H9 (cell line): ENCODE results near the gene CTIF. TPM values are rescaled to one million over a fixed set of nuclear protein-coding genes. Genes with fewer than 3 reads are reported as not detected.

Source experiments
- DNase-seq: peaks from one replicate; pipeline ENCODE4 v3.0.0-alpha.2; 2017
- H2AFZ ChIP-seq: one replicate; pipeline ENCODE4 v1.6.1; 2013; ENCODE audit warnings: mild to moderate bottlenecking, low read length, control low read depth, moderate library complexity
- H2AK5ac ChIP-seq: 2 replicates; pipeline ENCODE4 v1.6.1; 2013; ENCODE audit warnings: low read length, control low read depth, mixed read lengths; ENCODE audit not compliant: insufficient read length
- H2BK120ac ChIP-seq: one replicate; pipeline ENCODE4 v1.6.1; 2013; ENCODE audit warnings: low read depth, mild to moderate bottlenecking, low read length, control low read depth, inconsistent platforms; ENCODE audit not compliant: poor library complexity, severe bottlenecking
- H2BK12ac ChIP-seq: 2 replicates; pipeline ENCODE4 v1.6.1; 2013; ENCODE audit warnings: low read length, control low read depth, mixed read lengths, low read depth; ENCODE audit not compliant: insufficient read length
- H2BK15ac ChIP-seq: 2 replicates; pipeline ENCODE4 v1.6.1; 2013; ENCODE audit warnings: low read depth, low read length, control low read depth
- H2BK20ac ChIP-seq: one replicate; pipeline ENCODE4 v1.6.1; 2013; ENCODE audit warnings: low read depth, mild to moderate bottlenecking, low read length, control low read depth, inconsistent platforms; ENCODE audit not compliant: poor library complexity, severe bottlenecking
- H2BK5ac ChIP-seq: 2 replicates; pipeline ENCODE4 v1.6.1; 2013; ENCODE audit warnings: low read length, control low read depth, mixed read lengths; ENCODE audit not compliant: insufficient read length
- H3K14ac ChIP-seq: 2 replicates; pipeline ENCODE4 v1.6.1; 2013; ENCODE audit warnings: low read length, control low read depth; ENCODE audit not compliant: insufficient read depth
- H3K18ac ChIP-seq: 2 replicates; pipeline ENCODE4 v1.6.1; 2013; ENCODE audit warnings: low read depth, mild to moderate bottlenecking, mixed read lengths, low read length, control low read depth; ENCODE audit not compliant: insufficient read length
- H3K23ac ChIP-seq: 2 replicates; pipeline ENCODE4 v1.6.1; 2013; ENCODE audit warnings: low read length, control low read depth, mixed read lengths, low read depth; ENCODE audit not compliant: insufficient read length
- H3K23me2 ChIP-seq: 2 replicates; pipeline ENCODE4 v1.6.1; 2013; ENCODE audit warnings: low read depth, mild to moderate bottlenecking, mixed read lengths, low read length, control low read depth; ENCODE audit not compliant: insufficient read length, poor library complexity, severe bottlenecking
- H3K27ac ChIP-seq: 2 replicates; pipeline ENCODE4 v1.5.1; 2013; ENCODE audit warnings: low read length, control low read depth, mixed read lengths, low read depth; ENCODE audit not compliant: insufficient read length
- H3K27me3 ChIP-seq: 2 replicates; pipeline ENCODE4 v1.6.1; 2013; ENCODE audit warnings: low read length, control low read depth, inconsistent platforms; ENCODE audit not compliant: insufficient read depth
- H3K4ac ChIP-seq: 2 replicates; pipeline ENCODE4 v1.6.1; 2013; ENCODE audit warnings: low read depth, mild to moderate bottlenecking, control low read depth, inconsistent platforms, low read length, moderate library complexity
- H3K4me1 ChIP-seq: 2 replicates; pipeline ENCODE4 v1.6.1; 2013; ENCODE audit warnings: low read length, control low read depth, inconsistent platforms; ENCODE audit not compliant: insufficient read depth
- H3K4me2 ChIP-seq: 2 replicates; pipeline ENCODE4 v1.6.1; 2013; ENCODE audit warnings: low read length, control low read depth, mixed read lengths; ENCODE audit not compliant: insufficient read length, insufficient read depth
- H3K56ac ChIP-seq: 2 replicates; pipeline ENCODE4 v1.6.1; 2013; ENCODE audit warnings: low read depth, mild to moderate bottlenecking, mixed read lengths, low read length, control low read depth; ENCODE audit not compliant: insufficient read length
- H3K79me1 ChIP-seq: 2 replicates; pipeline ENCODE4 v1.6.1; 2013; ENCODE audit warnings: low read depth, mild to moderate bottlenecking, moderate library complexity, low read length, control low read depth, inconsistent platforms; ENCODE audit not compliant: insufficient read depth, poor library complexity, severe bottlenecking
- H3K79me2 ChIP-seq: 2 replicates; pipeline ENCODE4 v1.6.1; 2013; ENCODE audit warnings: low read length, control low read depth, inconsistent platforms; ENCODE audit not compliant: insufficient read depth
- H3K9ac ChIP-seq: 2 replicates; pipeline ENCODE4 v1.6.1; 2013; ENCODE audit warnings: low read length, control low read depth, mixed read lengths; ENCODE audit not compliant: insufficient read length; ENCODE audit errors: extremely low read depth
- H3K9me3 ChIP-seq: one replicate; pipeline ENCODE4 v1.6.1; 2013; ENCODE audit warnings: low read depth, low read length, inconsistent platforms; ENCODE audit not compliant: control insufficient read depth
- H3T11ph ChIP-seq: one replicate; pipeline ENCODE4 v1.6.1; 2013; ENCODE audit warnings: mild to moderate bottlenecking, low read length, control low read depth, inconsistent platforms
- H4K20me1 ChIP-seq: one replicate; pipeline ENCODE4 v1.6.1; 2013; ENCODE audit not compliant: control insufficient read depth, insufficient read length, insufficient read depth
- H4K5ac ChIP-seq: 2 replicates; pipeline ENCODE4 v1.6.1; 2013; ENCODE audit warnings: low read depth, mild to moderate bottlenecking, mixed read lengths, low read length, control low read depth; ENCODE audit not compliant: insufficient read length
- H4K8ac ChIP-seq: replicated peaks from 2 replicates; pipeline ENCODE4 v1.6.1; 2013; ENCODE audit warnings: low read length, control low read depth, mixed read lengths, low read depth; ENCODE audit not compliant: insufficient read length
- H4K91ac ChIP-seq: 2 replicates; pipeline ENCODE4 v1.6.1; 2013; ENCODE audit warnings: low read depth, mild to moderate bottlenecking, moderate library complexity, mixed read lengths, low read length, control low read depth; ENCODE audit not compliant: insufficient read length
- H3K27ac Mint-ChIP-seq, 3 experiments: 2 replicates in 2 of 3; 3 replicates in 1 of 3; pipeline ENCODE4 v1.8.0; 2020 to 2021; ENCODE audit warnings: mixed read lengths in 3 of 3, mild to moderate bottlenecking in 1 of 3, moderate library complexity in 1 of 3
- H3K27me3 Mint-ChIP-seq: 2 replicates; pipeline ENCODE4 v1.8.0; 2021; ENCODE audit warnings: low read depth, mild to moderate bottlenecking, moderate library complexity, mixed read lengths
- H3K36me3 Mint-ChIP-seq, 3 experiments: 2 replicates in 2 of 3; 3 replicates in 1 of 3; pipeline ENCODE4 v1.8.0; 2020 to 2021; ENCODE audit warnings: low read depth in 3 of 3, mixed read lengths in 3 of 3; ENCODE audit not compliant: insufficient read depth in 1 of 3
- H3K4me1 Mint-ChIP-seq, 2 experiments: 2 replicates each; pipeline ENCODE4 v1.8.0; 2020; ENCODE audit warnings: mixed read lengths in 2 of 2
- H3K4me3 Mint-ChIP-seq, 2 experiments: 2 replicates in 1 of 2; 3 replicates in 1 of 2; pipeline ENCODE4 v1.8.0; 2020 to 2021; ENCODE audit warnings: mild to moderate bottlenecking in 2 of 2, mixed read lengths in 2 of 2, moderate library complexity in 1 of 2
- H3K9me3 Mint-ChIP-seq, 2 experiments: 2 replicates in 1 of 2; 3 replicates in 1 of 2; pipeline ENCODE4 v1.8.0; 2020; ENCODE audit warnings: mild to moderate bottlenecking in 2 of 2, mixed read lengths in 2 of 2, moderate library complexity in 1 of 2
- CTCF ChIP-seq: fragments of 200-600 bp; sonication (generic); conservative IDR thresholded peaks from 3 replicates; pipeline ENCODE4 v1.8.0; 2021; ENCODE audit warnings: antibody characterized with exemption, mild to moderate bottlenecking
- WGBS: extraction: QIAGEN DNeasy Blood & Tissue Kit; methylation state at CpG from one replicate; pipeline ENCODE4 v1.1.7; 2013; ENCODE audit warnings: missing lambda C conversion rate, low lambda C conversion rate, mixed read lengths; ENCODE audit not compliant: insufficient read length; ENCODE audit errors: extremely low coverage; 5-methylcytosine and 5-hydroxymethylcytosine counted together
- total RNA-seq: library from RNA; stranded (reverse); gene quantifications from 2 replicates; pipeline ENCODE4 v1.2.1, GENCODE V29; 2021

Gene CTIF
- total RNA-seq, 1 experiment from 2014 or later: 15.8 TPM

DNA sequence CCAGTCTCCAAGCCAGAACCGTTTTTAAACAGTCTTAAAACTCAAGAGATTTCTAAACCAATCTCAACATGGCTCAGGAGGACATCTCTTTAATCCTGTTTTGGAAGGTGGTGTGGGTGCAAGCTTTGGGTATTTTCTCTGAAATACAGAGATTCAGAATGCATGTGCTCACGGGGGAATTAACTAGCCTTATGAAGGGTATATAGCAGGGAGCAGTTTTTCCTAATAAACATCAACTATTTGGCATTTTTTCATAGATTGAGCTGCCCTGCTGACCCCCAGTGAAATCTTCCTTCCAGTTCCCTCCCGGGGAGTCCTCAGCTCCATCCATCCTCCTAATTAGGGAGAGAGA, 289.3 kb downstream of the CTIF start:
- no peak for DNase-seq
- Histone ChIP-seq H2AK5ac (no peak overlapping the region), H3K4me1 (peaks cover 9% of the 10 kb centered on the region), H3K23me2 (no peaks in the 10 kb centered on the region), H4K5ac (no peak overlapping the region), H3K56ac (no peak overlapping the region), H3K27me3 (no peaks in the 10 kb centered on the region), H2BK20ac (no peak overlapping the region), H3K79me2 (no peaks in the 10 kb centered on the region), H3K79me1 (no peaks in the 10 kb centered on the region), H3K14ac (no peak overlapping the region), H2BK5ac (no peak overlapping the region), H3K18ac (no peak overlapping the region), H3K9me3 (no peaks in the 10 kb centered on the region), H2BK120ac (no peak overlapping the region), H2BK12ac (no peak overlapping the region), H3K4ac (no peak overlapping the region; the same call in 1 of the 2 replicates), H2AFZ (no peak overlapping the region), H3K23ac (no peak overlapping the region), H3K27ac (no peak overlapping the region), H3T11ph (no peak overlapping the region), H4K91ac (no peak overlapping the region), H4K8ac (no peak overlapping the region), H3K4me2 (peak overlapping the region; percentile 27), H3K9ac (no peak overlapping the region), H2BK15ac (no peak overlapping the region), H4K20me1 (no peaks in the 10 kb centered on the region)
- TF ChIP-seq CTCF: no peak
- peaks cover 0 to 5% (median 0%) of the 10 kb centered on the region in 3 experiments; a peak in 4 of 7 replicates for H3K36me3 Mint-ChIP-seq
- WGBS: no CpG with 5 or more reads among the region's 3 CpGs
- peak overlapping the region in 1 of 3 experiments; percentile 95; a peak in 1 of 7 replicates for H3K27ac Mint-ChIP-seq
- no peaks in the 10 kb centered on the region; the same call in none of the 2 replicates for H3K27me3 Mint-ChIP-seq
- H3K4me3 Mint-ChIP-seq: peak overlapping the region in 1 of 2 experiments; percentile 73; a peak in 2 of 5 replicates
- H3K4me1 Mint-ChIP-seq: peaks cover 49 to 58% of the 10 kb centered on the region in 2 experiments
- H3K9me3 Mint-ChIP-seq: peaks cover 5 to 8% of the 10 kb centered on the region in 2 experiments; a peak in 3 of 5 replicates
